Measurements from ENCODE around the gene CD209. TPM values are rescaled to one million over a fixed set of nuclear protein-coding genes. Genes with fewer than 3 reads are reported as not detected.

Gene CD209
- total and polyA plus RNA-seq, 9 of the 15 experiments (the other 6 are each of a cell fraction or from before 2014, with no cell fraction given), result 0.01 TPM; not detected in 8

DNA sequence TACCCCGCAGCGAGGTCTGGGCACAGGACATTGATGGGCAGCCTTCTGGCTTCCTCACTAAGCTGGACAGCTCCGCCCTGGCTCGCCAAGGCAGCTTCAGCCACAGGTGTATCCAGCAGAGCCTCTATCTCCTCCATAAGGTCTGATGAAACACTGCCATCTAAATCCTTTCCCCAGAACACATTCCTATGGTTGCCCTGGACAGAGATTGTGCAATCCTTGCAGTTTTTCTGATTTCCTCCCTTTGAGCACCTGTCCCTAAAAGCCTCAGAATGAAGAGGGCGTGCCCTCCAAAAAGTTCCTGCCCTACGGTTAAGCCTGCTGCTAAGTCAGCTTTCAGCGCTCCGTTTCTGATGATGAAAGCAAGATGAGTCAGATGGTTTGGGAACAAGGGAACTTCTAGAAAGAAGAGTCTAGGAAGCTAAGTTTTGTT, 36.7 kb upstream of the CD209 start (continued):
- TF ChIP-seq DACH1 (IDR thresholded peaks at IDR 0.05; ENCODE audit: partially characterized antibody) (no peak), YY1 (IDR thresholded peaks at IDR 0.05; ENCODE audit: borderline replicate concordance in 1 of 3, control insufficient read depth in 1 of 3, extremely low read depth in 1 of 3, insufficient read depth in 3 of 3, insufficient read length in 1 of 3, insufficient replicate concordance in 2 of 3, low read depth in 1 of 3, low read length in 2 of 3) (no peak), ZBTB8A (IDR thresholded peaks at IDR 0.05; ENCODE audit: partially characterized antibody) (no peak), NFE2 (IDR thresholded peaks at IDR 0.05; ENCODE audit: low read depth) (no peak), MAFF (IDR thresholded peaks at IDR 0.05; ENCODE audit: low read length) (0 out of 2 replicates have a peak, but pooled peaks have one; percentile 7), CHCHD3 (CRISPR knock-in tag; IDR thresholded peaks at IDR 0.05) (no peak), UBTF (IDR thresholded peaks at IDR 0.05; ENCODE audit: borderline replicate concordance in 1 of 2, low read depth in 2 of 2, low read length in 2 of 2) (no peak), ZNF766 (CRISPR knock-in tag; conservative IDR thresholded peaks at IDR 0.05) (no peak), HEY1 (CRISPR knock-in tag; IDR thresholded peaks at IDR 0.05; ENCODE audit: borderline replicate concordance) (no peak), C11orf30 (IDR thresholded peaks at IDR 0.05; ENCODE audit: low read depth) (peak; percentile 54), ATF3 (IDR thresholded peaks at IDR 0.05) (peak; percentile 60; the same call in 1 of the 2 replicates), ATF3 (CRISPR knock-in tag; conservative IDR thresholded peaks at IDR 0.05) (no peak), MAFK (IDR thresholded peaks at IDR 0.05; ENCODE audit: low read length) (peak; percentile 6; the same call in 1 of the 2 replicates), ZNF133 (CRISPR knock-in tag; IDR thresholded peaks at IDR 0.05) (no peak), POU5F1 (IDR thresholded peaks at IDR 0.05; ENCODE audit: borderline replicate concordance, low read depth, low read length, partially characterized antibody) (no peak), RBFOX2 (IDR thresholded peaks at IDR 0.05; ENCODE audit: low read depth, low read length) (no peak), POLR3A (IDR thresholded peaks at IDR 0.05; ENCODE audit: borderline replicate concordance, extremely low read depth, insufficient read depth, insufficient read length) (no peak)

All from K562 (cell line).